Muscle layer of colon (tissue), 2 donors: ENCODE measurements around the gene ADGRG6.

Experiments used
- H3K27ac ChIP-seq: one replicate; pipeline ENCODE4 v1.7.0; 2013; ENCODE audit warnings: low read depth, mild to moderate bottlenecking, low read length, moderate library complexity
- H3K27me3 ChIP-seq, 2 donors: one replicate each; pipeline ENCODE4 v1.7.0; 2013; ENCODE audit warnings: low read length in 2 of 2, mild to moderate bottlenecking in 2 of 2; ENCODE audit not compliant: insufficient read depth in 2 of 2, control insufficient read depth in 1 of 2
- H3K36me3 ChIP-seq: one replicate; pipeline ENCODE4 v1.7.0; 2013; ENCODE audit warnings: mild to moderate bottlenecking, low read length; ENCODE audit not compliant: insufficient read depth
- H3K4me1 ChIP-seq: one replicate; pipeline ENCODE4 v1.7.0; 2013; ENCODE audit warnings: mild to moderate bottlenecking, low read length; ENCODE audit not compliant: insufficient read depth
- H3K4me3 ChIP-seq, 2 donors: one replicate each; pipeline ENCODE4 v1.7.0; 2013; ENCODE audit warnings: low read length in 2 of 2, low read depth in 1 of 2, mild to moderate bottlenecking in 1 of 2, moderate library complexity in 1 of 2
- H3K9ac ChIP-seq: one replicate; pipeline ENCODE4 v1.7.0; 2013; ENCODE audit warnings: low read length
- H3K9me3 ChIP-seq: one replicate; pipeline ENCODE4 v1.7.0; 2013; ENCODE audit warnings: mild to moderate bottlenecking, low read length
- donor health status: abdominal sarcoma.
- donor health status: Adenocarcinoma of cecum.

Gene ADGRG6

GRCh38 chr6:142404751-142405150, 102.9 kb downstream of the ADGRG6 start:
- Histone ChIP-seq H3K4me3 (no peak overlapping the region), H3K27ac (no peak overlapping the region), H3K27me3 (no peaks in the 10 kb centered on the region), H3K9me3 (no peaks in the 10 kb centered on the region), H3K36me3 (no peaks in the 10 kb centered on the region), H3K9ac (no peak overlapping the region), H3K4me1 (no peaks in the 10 kb centered on the region)

- Histone ChIP-seq H3K9ac (no peak overlapping the region), H3K9me3 (no peaks in the 10 kb centered on the region), H3K4me3 (no peak overlapping the region), H3K36me3 (no peaks in the 10 kb centered on the region), H3K4me1 (no peaks in the 10 kb centered on the region), H3K27ac (no peak overlapping the region), H3K27me3 (no peaks in the 10 kb centered on the region)
Measured at GRCh38 chr6:142406131-142406530, 104.3 kb downstream of the ADGRG6 start.

- Histone ChIP-seq H3K4me3 (no peak overlapping the region), H3K27me3 (no peaks in the 10 kb centered on the region), H3K4me1 (no peaks in the 10 kb centered on the region), H3K9me3 (no peaks in the 10 kb centered on the region), H3K27ac (no peak overlapping the region), H3K9ac (no peak overlapping the region), H3K36me3 (no peaks in the 10 kb centered on the region)
Measured at GRCh38 chr6:142407685-142408273, 106.0 kb downstream of the ADGRG6 start.

- Histone ChIP-seq H3K4me3 (no peak overlapping the region), H3K27me3 (no peaks in the 10 kb centered on the region), H3K27ac (no peak overlapping the region), H3K9me3 (no peaks in the 10 kb centered on the region), H3K4me1 (no peaks in the 10 kb centered on the region), H3K9ac (no peak overlapping the region), H3K36me3 (no peaks in the 10 kb centered on the region)
Measured at GRCh38 chr6:142408409-142408808, 106.6 kb downstream of the ADGRG6 start.

GRCh38 chr6:142409794-142410193, 108.0 kb downstream of the ADGRG6 start:
- H3K4me3 ChIP-seq: no peak overlapping the region
- H3K9me3 ChIP-seq: no peaks in the 10 kb centered on the region
- H3K4me1 ChIP-seq: no peaks in the 10 kb centered on the region
- H3K27ac ChIP-seq: no peak overlapping the region
- H3K9ac ChIP-seq: no peak overlapping the region
- H3K27me3 ChIP-seq: no peaks in the 10 kb centered on the region
- no peaks in the 10 kb centered on the region for H3K36me3 ChIP-seq

- H3K27me3 ChIP-seq: no peaks in the 10 kb centered on the region
- no peaks in the 10 kb centered on the region for H3K9me3 ChIP-seq
- H3K4me3 ChIP-seq: no peak overlapping the region
Measured at GRCh38 chr6:142411145-142411544, 109.3 kb downstream of the ADGRG6 start.

GRCh38 chr6:142412241-142412640, 110.4 kb downstream of the ADGRG6 start:
- H3K9me3 ChIP-seq: no peaks in the 10 kb centered on the region
- no peaks in the 10 kb centered on the region for H3K4me1 ChIP-seq
- H3K27me3 ChIP-seq: no peaks in the 10 kb centered on the region
- H3K4me3 ChIP-seq: no peak overlapping the region
- no peaks in the 10 kb centered on the region for H3K36me3 ChIP-seq
- no peak overlapping the region for H3K27ac ChIP-seq
- H3K9ac ChIP-seq: no peak overlapping the region

More at GRCh38 chr6:142411145-142411544, 109.3 kb downstream of the ADGRG6 start:
- no peaks in the 10 kb centered on the region for H3K36me3 ChIP-seq
- no peaks in the 10 kb centered on the region for H3K4me1 ChIP-seq
- H3K9ac ChIP-seq: no peak overlapping the region
- no peak overlapping the region for H3K27ac ChIP-seq

GRCh38 chr6:142412658-142413057, 110.9 kb downstream of the ADGRG6 start:
- H3K27me3 ChIP-seq: no peaks in the 10 kb centered on the region
- no peaks in the 10 kb centered on the region for H3K36me3 ChIP-seq
- H3K4me1 ChIP-seq: no peaks in the 10 kb centered on the region
- no peak overlapping the region for H3K27ac ChIP-seq
- no peak overlapping the region for H3K9ac ChIP-seq
- H3K4me3 ChIP-seq: no peak overlapping the region
- no peaks in the 10 kb centered on the region for H3K9me3 ChIP-seq

- H3K9me3 ChIP-seq: no peaks in the 10 kb centered on the region
- no peak overlapping the region for H3K27ac ChIP-seq
- H3K4me3 ChIP-seq: no peak overlapping the region
- no peaks in the 10 kb centered on the region for H3K27me3 ChIP-seq
- no peaks in the 10 kb centered on the region for H3K4me1 ChIP-seq
- no peaks in the 10 kb centered on the region for H3K36me3 ChIP-seq
- no peak overlapping the region for H3K9ac ChIP-seq
Measured at GRCh38 chr6:142413111-142413510, 111.3 kb downstream of the ADGRG6 start.

GRCh38 chr6:142414462-142415250, 112.8 kb downstream of the ADGRG6 start:
- H3K27me3 ChIP-seq: no peaks in the 10 kb centered on the region
- no peak overlapping the region for H3K9ac ChIP-seq
- no peaks in the 10 kb centered on the region for H3K9me3 ChIP-seq
- no peak overlapping the region for H3K27ac ChIP-seq
- H3K4me3 ChIP-seq: no peak overlapping the region
- no peaks in the 10 kb centered on the region for H3K36me3 ChIP-seq
- no peaks in the 10 kb centered on the region for H3K4me1 ChIP-seq

GRCh38 chr6:142416179-142416578, 114.4 kb downstream of the ADGRG6 start:
- no peaks in the 10 kb centered on the region for H3K36me3 ChIP-seq
- H3K4me1 ChIP-seq: no peaks in the 10 kb centered on the region
- no peaks in the 10 kb centered on the region for H3K27me3 ChIP-seq
- no peaks in the 10 kb centered on the region for H3K9me3 ChIP-seq
- H3K9ac ChIP-seq: no peak overlapping the region
- no peak overlapping the region for H3K4me3 ChIP-seq
- no peak overlapping the region for H3K27ac ChIP-seq

- H3K36me3 ChIP-seq: no peaks in the 10 kb centered on the region
- no peak overlapping the region for H3K4me3 ChIP-seq
- no peak overlapping the region for H3K9ac ChIP-seq
- H3K9me3 ChIP-seq: no peaks in the 10 kb centered on the region
- H3K4me1 ChIP-seq: no peaks in the 10 kb centered on the region
- no peaks in the 10 kb centered on the region for H3K27me3 ChIP-seq
- H3K27ac ChIP-seq: no peak overlapping the region
Measured at GRCh38 chr6:142416686-142417085, 114.9 kb downstream of the ADGRG6 start.
